Adipose tissue (tissue), 3 donors: ENCODE data around the gene GABRG2. TPM values are rescaled to one million over a fixed set of nuclear protein-coding genes. Genes with fewer than 3 reads are reported as not detected.

ENCODE experiments used
- H3K27ac ChIP-seq: one replicate; pipeline ENCODE4 v1.5.1; 2013; ENCODE audit warnings: low read depth, low read length
- WGBS, 3 donors: extraction: QIAGEN DNeasy Blood & Tissue Kit; methylation state at CpG; one replicate each; pipeline ENCODE4 v1.1.7; 2013; 5-methylcytosine and 5-hydroxymethylcytosine counted together
- polyA plus RNA-seq, 3 donors: library from polyadenylated mRNA; stranded (reverse); fragments of 200-250 nt; gene quantifications; one replicate each; pipeline ENCODE4 v1.2.3, GENCODE V29; 2013
- donor health status: healthy with polysubstance abuse.
- donor health status: Bipolar disorder and iron deficiency.
- donor health status: healthy.

GABRG2 gene
- polyA plus RNA-seq, 3 donors = 0.16 TPM; not detected in 2

DNA sequence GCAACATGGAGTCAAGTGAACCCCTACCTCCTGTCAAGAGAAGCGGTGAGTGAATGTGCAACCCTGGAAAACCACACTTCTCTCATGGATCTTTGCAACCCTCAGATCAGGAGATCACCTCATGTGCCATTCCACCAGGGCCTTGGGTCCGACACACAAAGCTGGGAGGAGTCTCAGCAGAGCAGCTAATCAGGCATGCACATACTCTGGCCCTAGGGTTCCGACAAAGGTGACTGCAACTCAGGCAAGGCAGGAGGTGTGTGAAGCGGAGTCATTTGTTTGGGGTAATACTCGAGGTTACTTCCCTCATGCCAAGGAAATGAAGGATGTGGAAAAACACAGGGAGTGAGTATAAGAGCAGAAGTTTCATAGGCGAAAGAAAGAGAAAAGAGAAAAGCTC is 96.1 kb downstream of the GABRG2 start:
- 65 to 76% (median 69%) methylated on average over 6 of the region's 6 CpGs for WGBS, 3 donors

DNA sequence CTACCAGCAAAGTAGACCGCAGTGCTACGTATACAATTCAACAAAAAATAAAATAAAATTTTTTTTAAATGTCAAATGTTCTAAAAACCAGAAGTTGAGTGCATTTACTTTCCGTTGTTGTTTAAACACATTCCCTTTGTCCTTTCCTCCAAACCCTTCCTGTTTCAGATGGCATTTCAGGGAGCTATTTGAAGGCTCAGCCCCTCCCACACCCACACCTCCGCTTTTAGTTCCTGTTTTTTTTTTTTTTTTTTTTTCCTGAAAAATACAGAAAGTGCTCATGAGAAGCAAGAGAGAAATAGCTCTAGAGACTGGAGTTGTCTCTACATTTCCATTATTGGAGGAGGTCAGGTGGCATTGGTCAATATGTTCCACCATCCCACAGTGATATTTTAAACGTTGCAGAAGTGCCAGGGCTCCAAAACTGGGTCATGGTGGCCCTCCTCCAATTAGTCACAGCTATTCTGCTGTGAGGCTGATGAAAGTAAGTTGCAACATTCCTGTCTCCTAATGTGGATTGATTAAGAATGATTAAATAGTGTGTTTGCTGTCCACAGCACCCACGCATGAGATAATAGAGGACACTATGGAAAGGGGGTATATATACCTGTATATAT is 106.9 kb downstream of the GABRG2 start:
- H3K27ac ChIP-seq = no peak overlapping the region
- 54 to 61% (median 56%) methylated on average over 6 of the region's 6 CpGs for WGBS, 3 donors

More for the DNA sequence above, 96.1 kb downstream of the GABRG2 start:
- H3K27ac ChIP-seq = no peak overlapping the region

DNA sequence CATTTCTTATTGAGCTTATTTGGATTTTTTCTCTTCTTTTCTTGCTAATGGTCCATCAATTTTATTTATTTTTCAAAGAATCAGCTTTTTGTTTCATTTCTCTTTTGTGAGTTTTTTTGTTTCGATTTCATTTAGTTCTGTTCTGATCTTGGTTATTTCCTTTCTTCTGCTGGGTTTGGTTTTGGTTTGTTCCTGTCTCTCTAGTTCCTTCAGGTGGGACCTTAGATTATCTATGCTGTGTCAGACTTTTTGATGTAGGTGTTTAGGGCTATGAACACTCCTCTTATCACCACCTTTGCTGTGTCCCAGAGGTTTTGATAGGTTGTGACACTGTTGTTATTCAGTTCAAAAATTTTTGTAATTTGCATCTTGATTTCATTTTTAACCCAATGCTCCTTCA is 119.8 kb downstream of the GABRG2 start:
- WGBS, 3 donors = 68 to 81% (median 71%) methylated on average over 1 of the region's 1 CpG
- no peak overlapping the region for H3K27ac ChIP-seq

DNA sequence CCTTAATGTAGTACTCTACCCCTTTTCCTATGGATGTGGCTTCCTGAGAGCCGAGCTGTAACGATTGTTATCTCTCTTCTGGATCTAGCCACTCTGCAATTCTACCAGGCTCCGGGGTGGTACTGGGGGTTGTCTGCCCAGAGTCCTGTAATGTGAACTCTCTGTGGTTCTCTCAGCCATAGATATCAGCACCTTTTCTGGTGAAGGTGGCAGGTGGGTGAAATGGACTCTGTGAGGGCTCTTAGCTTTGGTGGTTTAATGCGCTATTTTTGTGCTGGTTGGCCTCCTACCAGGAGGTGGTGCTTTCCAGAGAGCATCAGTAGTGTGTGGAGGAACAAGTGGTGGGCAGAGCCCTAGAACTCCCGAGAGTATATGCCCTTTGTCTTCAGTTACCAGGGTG is 122.1 kb downstream of the GABRG2 start:
- WGBS, 3 donors = 72 to 81% (median 78%) methylated on average over 5 of the region's 5 CpGs

DNA sequence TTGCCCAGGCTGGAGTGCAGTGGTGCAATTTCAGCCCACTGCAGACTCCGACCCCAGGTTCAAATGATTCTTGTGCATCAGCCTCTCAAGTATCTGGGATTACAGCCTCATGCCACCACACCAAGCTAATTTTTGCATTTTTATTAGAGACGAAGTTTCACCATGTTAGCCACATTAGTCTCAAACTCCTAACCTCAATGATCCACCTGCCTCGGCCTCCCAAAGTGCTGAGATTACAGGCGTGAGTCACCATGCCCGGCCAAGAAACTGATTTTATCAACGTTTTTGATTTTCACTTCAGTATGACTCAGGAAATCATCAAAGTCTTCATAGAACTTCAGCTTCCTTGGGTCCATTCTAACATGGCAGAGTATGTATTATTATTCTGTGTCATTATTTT is 125.4 kb downstream of the GABRG2 start:
- WGBS, 3 donors = 80 to 81% (median 80%) methylated on average over 6 of the region's 6 CpGs
- no peak overlapping the region for H3K27ac ChIP-seq

More for the DNA sequence above, 122.1 kb downstream of the GABRG2 start:
- H3K27ac ChIP-seq = no peak overlapping the region

DNA sequence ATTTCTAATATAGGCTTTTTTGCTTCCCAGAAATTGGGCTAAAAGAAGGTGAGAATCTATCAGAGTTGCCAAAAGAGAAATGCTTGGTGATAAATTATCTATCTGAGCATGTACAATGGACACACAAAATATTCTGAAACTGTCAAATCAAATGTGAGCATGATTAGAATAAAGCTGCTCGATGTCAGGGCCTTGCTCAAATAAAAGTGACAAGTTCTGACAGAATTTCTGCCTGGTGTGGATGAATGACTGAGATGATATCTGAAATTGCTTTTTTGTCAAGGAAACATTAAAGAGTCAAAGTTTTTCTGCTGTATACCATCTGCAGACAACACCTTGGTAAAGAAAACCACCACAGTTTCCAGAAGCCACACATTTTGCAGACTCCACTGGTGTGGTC is 128.8 kb downstream of the GABRG2 start:
- no peak overlapping the region for H3K27ac ChIP-seq
- WGBS, 3 donors = 47 to 63% (median 52%) methylated on average over 1 of the region's 1 CpG

DNA sequence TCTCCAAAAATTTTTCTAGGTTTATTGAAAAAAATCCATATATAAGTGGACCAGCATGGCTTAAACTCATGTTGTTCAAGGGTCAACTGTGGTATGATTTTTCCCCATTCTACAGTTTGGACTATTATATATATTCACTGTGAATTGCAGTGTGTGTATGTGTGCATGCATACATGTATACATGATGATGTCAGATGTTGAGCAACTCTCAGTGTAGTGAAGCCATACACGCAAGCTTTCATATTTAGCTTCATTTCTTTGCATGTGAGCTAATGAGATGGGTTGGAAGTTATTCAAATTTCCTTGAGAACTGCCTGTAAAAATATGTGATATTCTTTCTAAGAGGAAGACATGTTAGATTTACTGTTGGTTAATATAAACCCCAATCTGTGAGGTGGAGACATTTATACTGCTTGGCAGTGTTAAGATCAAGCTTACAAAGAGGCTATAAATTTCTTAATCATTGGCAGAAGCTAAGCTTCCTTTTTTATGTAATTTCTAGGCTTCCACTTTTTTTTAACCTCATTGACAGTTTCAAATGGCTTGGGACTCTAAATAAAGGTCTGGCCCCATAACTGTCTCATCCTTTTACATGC is 134.8 kb downstream of the GABRG2 start:
- H3K27ac ChIP-seq = no peak overlapping the region
- WGBS, 3 donors = 56 to 73% (median 72%) methylated on average over 1 of the region's 1 CpG

Other genes starting within 250 kb of the GABRG2 start
- under 1 TPM in 1 of 3 donors, not detected in 2; 0.09 TPM for gene GABRA1, start 219.7 kb upstream of the GABRG2 start, polyA plus RNA-seq